VCaP (cell line): ENCODE measurements around the gene SPATA22.
"Not testable (repeated sequence)": the region's sequence is repeated elsewhere in the genome, so short reads cannot be mapped to it uniquely, and the experiment has no call there.

Experiments
- H3K27ac ChIP-seq: fragments of 450-650 bp; 2 replicates; pipeline ENCODE4 v1.5.1; 2017
- TF ChIP-seq, protein P1 (sequence below): fragments of 450-650 bp; conservative IDR thresholded peaks from 2 replicates; pipeline ENCODE4 v1.5.1; 2017; ENCODE audit warnings: mild to moderate bottlenecking, moderate library complexity

Gene SPATA22, protein sequence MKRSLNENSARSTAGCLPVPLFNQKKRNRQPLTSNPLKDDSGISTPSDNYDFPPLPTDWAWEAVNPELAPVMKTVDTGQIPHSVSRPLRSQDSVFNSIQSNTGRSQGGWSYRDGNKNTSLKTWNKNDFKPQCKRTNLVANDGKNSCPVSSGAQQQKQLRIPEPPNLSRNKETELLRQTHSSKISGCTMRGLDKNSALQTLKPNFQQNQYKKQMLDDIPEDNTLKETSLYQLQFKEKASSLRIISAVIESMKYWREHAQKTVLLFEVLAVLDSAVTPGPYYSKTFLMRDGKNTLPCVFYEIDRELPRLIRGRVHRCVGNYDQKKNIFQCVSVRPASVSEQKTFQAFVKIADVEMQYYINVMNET

DNA sequence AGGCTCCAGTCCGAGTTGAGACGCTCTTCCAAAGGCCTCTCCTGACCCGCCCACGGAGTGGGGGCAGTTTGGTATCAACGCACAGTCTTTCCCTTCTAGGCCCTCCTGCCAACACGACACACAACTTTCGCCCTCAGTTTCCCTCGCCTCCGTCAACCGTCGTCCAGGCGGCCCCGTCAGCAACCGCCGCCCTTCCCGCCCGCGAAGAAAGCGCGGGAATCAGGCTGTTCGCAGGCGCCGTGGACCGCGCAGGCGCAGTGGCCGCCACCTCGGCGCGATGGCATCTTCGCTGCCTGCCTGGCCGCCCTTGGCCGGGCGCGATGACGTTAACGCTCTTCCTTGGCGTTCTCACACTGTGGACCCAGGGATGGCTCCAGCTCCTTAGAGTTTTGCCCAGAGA lies at the start of gene SPATA22:
TSS of gene SPATA22 (minus strand) at position 221 of the 400 bp plus-strand sequence. CDS start 2,494 bp downstream, outside the sequence.
- TF ChIP-seq, protein P1, sequence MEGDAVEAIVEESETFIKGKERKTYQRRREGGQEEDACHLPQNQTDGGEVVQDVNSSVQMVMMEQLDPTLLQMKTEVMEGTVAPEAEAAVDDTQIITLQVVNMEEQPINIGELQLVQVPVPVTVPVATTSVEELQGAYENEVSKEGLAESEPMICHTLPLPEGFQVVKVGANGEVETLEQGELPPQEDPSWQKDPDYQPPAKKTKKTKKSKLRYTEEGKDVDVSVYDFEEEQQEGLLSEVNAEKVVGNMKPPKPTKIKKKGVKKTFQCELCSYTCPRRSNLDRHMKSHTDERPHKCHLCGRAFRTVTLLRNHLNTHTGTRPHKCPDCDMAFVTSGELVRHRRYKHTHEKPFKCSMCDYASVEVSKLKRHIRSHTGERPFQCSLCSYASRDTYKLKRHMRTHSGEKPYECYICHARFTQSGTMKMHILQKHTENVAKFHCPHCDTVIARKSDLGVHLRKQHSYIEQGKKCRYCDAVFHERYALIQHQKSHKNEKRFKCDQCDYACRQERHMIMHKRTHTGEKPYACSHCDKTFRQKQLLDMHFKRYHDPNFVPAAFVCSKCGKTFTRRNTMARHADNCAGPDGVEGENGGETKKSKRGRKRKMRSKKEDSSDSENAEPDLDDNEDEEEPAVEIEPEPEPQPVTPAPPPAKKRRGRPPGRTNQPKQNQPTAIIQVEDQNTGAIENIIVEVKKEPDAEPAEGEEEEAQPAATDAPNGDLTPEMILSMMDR = no peak

DNA sequence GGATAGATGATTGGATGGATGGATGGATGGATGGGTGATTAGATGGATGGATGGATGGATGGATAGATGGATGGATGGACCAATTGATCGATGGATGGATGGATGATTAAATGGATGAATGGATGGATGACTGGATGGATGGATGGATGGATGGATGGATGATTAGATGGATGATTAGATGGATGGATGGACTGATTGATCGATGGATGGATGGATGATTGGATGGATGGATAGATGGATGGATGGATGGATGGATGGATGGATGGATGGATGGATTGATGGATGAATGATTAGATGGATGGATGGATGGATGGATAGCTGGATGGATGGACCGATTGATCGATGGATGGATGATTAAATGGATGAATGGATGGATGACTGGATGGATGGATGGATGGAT lies 47.9 kb upstream of the SPATA22 start:
- not testable (repeated sequence) for H3K27ac ChIP-seq

More for the DNA sequence above, at the start of gene SPATA22:
- H3K27ac ChIP-seq = no peak within 1 kb of the TSS

DNA sequence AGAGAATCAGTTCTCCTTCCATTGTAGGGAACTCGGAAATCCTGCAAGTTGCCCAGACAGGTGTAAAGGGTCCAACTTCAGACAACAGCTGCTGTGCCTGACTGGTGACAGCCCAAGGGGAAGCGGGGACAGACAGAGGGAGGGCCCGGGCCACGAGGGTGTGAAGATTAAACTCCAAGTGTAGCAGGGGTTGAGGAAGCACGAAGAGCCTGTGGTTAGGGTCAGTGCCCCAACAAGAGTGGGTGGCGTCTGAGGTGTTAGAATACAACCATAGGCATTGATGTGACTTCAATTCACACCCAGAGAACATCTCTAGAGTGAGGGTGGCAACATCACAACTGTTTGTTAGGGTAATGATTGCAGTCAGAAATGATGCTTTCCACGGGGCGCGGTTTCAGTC lies 43.3 kb upstream of the SPATA22 start:
- TF ChIP-seq, protein P1 = no peak
- no peak overlapping the region for H3K27ac ChIP-seq

DNA sequence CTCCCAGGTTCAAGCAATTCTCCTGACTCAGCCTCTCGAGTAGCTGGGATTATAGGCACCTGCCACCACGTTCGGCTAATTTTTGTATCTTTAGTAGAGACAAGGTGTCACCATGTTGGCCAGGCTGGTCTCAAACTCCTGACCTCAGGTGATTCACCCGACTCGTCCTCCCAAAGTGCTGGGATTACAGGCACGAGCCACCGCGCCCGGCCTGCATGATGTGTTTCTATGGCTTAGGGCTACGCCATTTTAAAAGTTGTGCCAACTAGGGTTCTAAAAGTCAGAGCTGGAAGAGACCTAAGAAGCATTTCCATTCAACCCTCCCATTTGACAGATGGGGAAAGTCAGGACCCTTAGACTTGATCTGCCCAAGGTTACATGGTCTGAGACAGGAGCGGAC lies 42.5 kb upstream of the SPATA22 start:
- H3K27ac ChIP-seq = not testable (repeated sequence)

DNA sequence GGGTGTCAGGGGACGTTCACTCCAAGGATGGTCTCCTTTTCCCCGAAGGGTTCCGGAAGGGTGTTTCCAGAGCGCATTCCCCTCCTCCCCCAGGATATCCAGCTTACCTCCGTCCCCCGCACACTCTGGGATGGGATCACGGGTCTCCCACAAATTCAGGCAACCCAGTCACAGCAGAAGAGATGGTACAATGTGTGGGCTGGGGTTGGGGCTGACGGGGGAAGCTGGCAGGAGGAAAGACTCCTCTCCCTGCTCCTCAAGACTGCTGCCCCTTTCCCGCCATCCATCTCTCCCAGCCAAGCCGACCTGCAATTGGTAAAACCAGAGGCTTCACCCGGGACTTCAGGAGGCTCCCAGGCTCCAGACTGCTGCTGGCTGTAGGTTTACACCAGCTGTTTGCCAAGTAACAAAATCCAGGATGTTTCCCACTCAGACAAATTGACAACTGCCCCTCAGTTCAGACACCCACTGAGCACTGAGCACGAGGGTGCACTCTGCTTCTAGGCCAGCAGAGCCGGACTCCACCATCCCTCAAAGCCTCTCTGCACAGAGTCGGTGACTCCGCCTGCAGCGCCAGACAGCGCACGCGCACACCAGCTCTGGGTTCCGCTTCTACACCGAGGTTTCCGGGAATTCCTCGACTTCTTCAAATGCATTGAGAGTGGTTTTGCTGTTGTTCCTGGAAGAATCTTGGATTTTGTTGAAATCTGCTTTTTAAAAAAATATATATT lies 41.9 kb upstream of the SPATA22 start:
- TF ChIP-seq, protein P1 = no peak

DNA sequence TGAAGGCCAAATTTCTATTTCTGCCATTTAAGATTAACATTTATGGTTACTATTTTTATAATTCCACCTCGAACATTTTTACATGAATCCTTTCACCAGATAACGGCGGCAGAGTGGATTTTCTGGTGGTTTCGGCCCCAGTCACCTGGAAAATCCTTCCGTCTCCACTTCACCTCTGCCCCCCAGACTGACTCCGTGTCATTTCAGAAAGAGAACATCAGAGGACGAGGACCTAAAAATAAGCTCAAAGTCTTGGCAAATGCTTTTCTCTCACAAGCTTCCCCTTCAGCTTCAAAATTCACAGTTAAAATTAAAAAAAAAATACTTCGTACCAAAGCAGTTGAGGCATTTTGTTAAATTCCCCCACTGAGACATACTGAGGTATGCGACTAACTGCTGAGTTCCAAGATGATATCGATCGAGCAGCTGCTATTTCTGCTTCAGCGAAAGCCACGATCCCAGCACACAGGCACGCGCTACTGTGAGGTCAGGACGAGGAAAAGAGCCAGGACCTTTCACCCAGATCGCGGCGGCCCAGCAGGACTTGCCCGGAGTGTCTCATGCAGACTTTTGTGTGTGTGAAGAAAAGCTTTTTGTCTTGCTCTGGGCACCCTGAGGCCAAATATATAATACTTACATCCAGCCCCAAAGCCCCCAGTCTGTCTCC lies 41.0 kb upstream of the SPATA22 start:
- H3K27ac ChIP-seq = no peak overlapping the region
- TF ChIP-seq, protein P1 = no peak

More for the DNA sequence above, 41.9 kb upstream of the SPATA22 start:
- H3K27ac ChIP-seq = no peak overlapping the region

DNA sequence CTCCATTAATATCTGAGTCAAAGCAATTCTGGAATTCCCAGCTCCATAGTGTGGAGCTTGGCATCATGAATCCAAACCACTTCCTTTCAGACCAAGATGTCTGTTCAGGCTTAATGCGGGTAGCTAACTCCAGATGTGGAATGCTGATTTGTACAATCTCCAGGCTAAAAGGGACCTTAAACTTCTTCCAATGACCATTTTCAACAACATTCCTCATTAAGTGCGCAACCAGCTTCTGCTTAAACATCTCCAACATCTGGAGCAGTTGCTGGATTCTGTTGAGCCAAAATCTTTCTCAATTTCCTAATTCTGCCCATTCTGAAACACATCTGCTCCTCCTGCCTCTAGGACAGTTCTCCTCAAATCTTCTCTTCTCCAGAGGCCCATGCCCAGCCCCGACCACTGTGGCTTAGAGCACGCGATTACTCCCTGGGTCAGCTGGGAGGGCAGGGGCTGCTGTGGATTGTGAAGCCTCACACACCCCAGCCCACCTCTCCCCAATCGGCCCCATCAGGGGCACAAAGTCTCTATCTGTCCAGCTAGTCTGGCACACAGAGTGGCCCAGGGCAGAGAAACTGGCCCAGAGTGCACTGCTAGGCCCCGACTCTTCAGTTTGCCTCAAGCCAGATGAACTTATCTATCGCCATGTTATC lies 40.4 kb upstream of the SPATA22 start:
- TF ChIP-seq, protein P1 = no peak
- no peak overlapping the region for H3K27ac ChIP-seq

DNA sequence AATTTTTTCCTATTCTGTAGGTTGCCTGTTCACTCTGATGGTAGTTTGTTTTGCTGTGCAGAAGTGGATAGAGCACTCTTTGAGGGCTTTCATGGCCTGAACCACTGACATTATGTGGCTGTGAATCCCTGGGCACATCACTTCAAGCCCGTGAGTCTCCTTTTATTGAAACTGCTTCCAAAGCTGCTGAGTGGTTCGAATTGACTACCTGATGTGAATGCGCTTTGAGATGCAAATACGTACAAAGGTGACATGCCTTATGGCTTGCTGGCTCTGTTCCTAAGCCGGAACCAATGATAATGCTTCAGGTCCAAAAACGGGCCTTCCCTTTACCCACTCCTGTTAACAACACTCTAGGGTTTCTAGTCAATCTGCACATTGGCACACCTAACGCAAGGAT lies 38.5 kb upstream of the SPATA22 start:
- TF ChIP-seq, protein P1 = no peak
- no peak overlapping the region for H3K27ac ChIP-seq
